Right renal cortex interstitium (tissue), 3 donors: ENCODE results near the gene CDKAL1. TPM values are rescaled to one million over a fixed set of nuclear protein-coding genes. Genes with fewer than 3 reads are reported as not detected.

Experiments used
- DNase-seq, 3 donors: peaks; one replicate each; pipeline ENCODE4 v3.0.0-alpha.2; 2013; ENCODE audit warnings: low read depth in 3 of 3, low spot score in 2 of 3
- polyA plus RNA-seq, 3 donors: library from polyadenylated mRNA; unstranded; fragments of 120-200 nt; gene quantifications; one replicate each; pipeline ENCODE4 v1.2.1, GENCODE V29; 2013; ENCODE audit not compliant: insufficient read length in 3 of 3

Gene CDKAL1
- polyA plus RNA-seq, 3 donors = 18.4 to 19.6 (median 19.6) TPM

GRCh38 chr6:20868397-20869096, 334.3 kb downstream of the CDKAL1 start:
- DNase-seq = no peak

GRCh38 chr6:20870021-20870420, 335.8 kb downstream of the CDKAL1 start:
- no peak for DNase-seq

GRCh38 chr6:20870493-20870892, 336.2 kb downstream of the CDKAL1 start:
- no peak for DNase-seq

GRCh38 chr6:20873425-20874190, 339.4 kb downstream of the CDKAL1 start:
- no peak for DNase-seq

- DNase-seq = peak in 1 of 3 donors; percentile 42
Measured at GRCh38 chr6:20875369-20875963, 341.2 kb downstream of the CDKAL1 start.

GRCh38 chr6:20876036-20876435, 341.8 kb downstream of the CDKAL1 start:
- no peak for DNase-seq

GRCh38 chr6:20876561-20876960, 342.3 kb downstream of the CDKAL1 start:
- no peak for DNase-seq

GRCh38 chr6:20877008-20877937, 343.0 kb downstream of the CDKAL1 start:
- no peak for DNase-seq

GRCh38 chr6:20879121-20879520, 344.9 kb downstream of the CDKAL1 start:
- DNase-seq = no peak

GRCh38 chr6:20879526-20879925, 345.3 kb downstream of the CDKAL1 start:
- DNase-seq = no peak

- no peak for DNase-seq
Measured at GRCh38 chr6:20881365-20881764, 347.1 kb downstream of the CDKAL1 start.

GRCh38 chr6:20882014-20882413, 347.8 kb downstream of the CDKAL1 start:
- DNase-seq = no peak

GRCh38 chr6:20885076-20885475, 350.8 kb downstream of the CDKAL1 start:
- no peak for DNase-seq

- no peak for DNase-seq
Measured at GRCh38 chr6:20891161-20891560, 356.9 kb downstream of the CDKAL1 start.

GRCh38 chr6:20892365-20892764, 358.1 kb downstream of the CDKAL1 start:
- no peak for DNase-seq

- no peak for DNase-seq
Measured at GRCh38 chr6:20893412-20893811, 359.2 kb downstream of the CDKAL1 start.

- DNase-seq = no peak
Measured at GRCh38 chr6:20900389-20901160, 366.3 kb downstream of the CDKAL1 start.

GRCh38 chr6:20905377-20905776, 371.1 kb downstream of the CDKAL1 start:
- DNase-seq = no peak

- DNase-seq = no peak
Measured at GRCh38 chr6:20906945-20907344, 372.7 kb downstream of the CDKAL1 start.

- DNase-seq = no peak
Measured at GRCh38 chr6:20907486-20908071, 373.3 kb downstream of the CDKAL1 start.
